Gastroesophageal sphincter (tissue), 3 donors: ENCODE results near the gene RMND5A.

Experiments used
- CTCF ChIP-seq, 4 experiments: fragments of 200-600 bp in 2 of 4; fragments of 450-650 bp in 2 of 4; sonication (generic) in 1 of 4; IDR thresholded peaks; one replicate each; pipeline ENCODE4 v1.5.1; 2017 to 2019; ENCODE audit warnings: antibody characterized with exemption in 4 of 4, mild to moderate bottlenecking in 2 of 4, moderate library complexity in 2 of 4
- POLR2A ChIP-seq, 2 donors: fragments of 450-650 bp; IDR thresholded peaks; one replicate each; pipeline ENCODE4 v1.6.1; 2017; ENCODE audit warnings: antibody characterized with exemption in 2 of 2, mild to moderate bottlenecking in 2 of 2, moderate library complexity in 1 of 2

DNA sequence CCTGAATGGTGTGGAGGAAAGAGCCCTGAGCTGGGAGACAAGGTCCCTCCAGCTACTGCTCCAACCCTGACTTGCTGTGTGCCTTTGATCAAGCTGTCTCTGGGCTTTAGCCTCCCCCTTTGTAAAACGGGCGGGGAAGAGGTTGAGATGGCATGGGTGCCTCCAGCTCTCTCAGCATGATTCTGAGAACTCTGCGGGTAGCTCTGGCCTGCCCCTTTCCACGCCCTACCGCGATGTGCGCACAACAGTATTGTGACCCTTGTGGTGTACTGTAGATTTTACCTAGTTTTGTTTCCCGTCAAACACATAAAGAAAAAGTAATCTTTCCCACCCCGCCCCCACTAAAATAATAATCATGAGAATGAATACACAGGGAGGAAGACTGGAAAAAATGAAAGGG, 65.4 kb downstream of the RMND5A start:
- no peak for TF ChIP-seq CTCF (IDR thresholded peaks at IDR 0.05)
- TF ChIP-seq POLR2A (IDR thresholded peaks at IDR 0.05): no peak
